ENCODE results near the gene MLN.

DNA sequence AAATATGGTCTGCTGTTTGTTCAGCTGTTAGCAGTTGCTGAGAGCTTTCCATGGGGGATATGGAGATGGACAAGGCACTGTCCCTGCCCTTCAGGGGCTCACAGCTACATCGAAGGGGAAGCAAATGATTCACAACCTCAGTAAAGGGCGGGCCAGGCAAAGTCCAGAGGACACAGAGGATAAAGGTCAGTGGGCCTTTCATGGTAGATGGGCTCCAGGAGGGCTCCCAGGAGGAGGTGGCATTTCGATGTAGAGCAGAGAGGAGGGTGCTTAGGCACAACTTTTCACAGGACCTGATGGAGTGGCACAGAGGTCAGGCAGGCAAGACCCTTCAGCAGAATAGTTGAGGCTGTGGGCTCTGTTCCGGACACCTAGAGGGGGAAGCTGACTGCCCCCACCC, 15.2 kb upstream of the MLN start:
- TF ChIP-seq, protein P1, sequence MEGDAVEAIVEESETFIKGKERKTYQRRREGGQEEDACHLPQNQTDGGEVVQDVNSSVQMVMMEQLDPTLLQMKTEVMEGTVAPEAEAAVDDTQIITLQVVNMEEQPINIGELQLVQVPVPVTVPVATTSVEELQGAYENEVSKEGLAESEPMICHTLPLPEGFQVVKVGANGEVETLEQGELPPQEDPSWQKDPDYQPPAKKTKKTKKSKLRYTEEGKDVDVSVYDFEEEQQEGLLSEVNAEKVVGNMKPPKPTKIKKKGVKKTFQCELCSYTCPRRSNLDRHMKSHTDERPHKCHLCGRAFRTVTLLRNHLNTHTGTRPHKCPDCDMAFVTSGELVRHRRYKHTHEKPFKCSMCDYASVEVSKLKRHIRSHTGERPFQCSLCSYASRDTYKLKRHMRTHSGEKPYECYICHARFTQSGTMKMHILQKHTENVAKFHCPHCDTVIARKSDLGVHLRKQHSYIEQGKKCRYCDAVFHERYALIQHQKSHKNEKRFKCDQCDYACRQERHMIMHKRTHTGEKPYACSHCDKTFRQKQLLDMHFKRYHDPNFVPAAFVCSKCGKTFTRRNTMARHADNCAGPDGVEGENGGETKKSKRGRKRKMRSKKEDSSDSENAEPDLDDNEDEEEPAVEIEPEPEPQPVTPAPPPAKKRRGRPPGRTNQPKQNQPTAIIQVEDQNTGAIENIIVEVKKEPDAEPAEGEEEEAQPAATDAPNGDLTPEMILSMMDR (IDR thresholded peaks at IDR 0.05), result no peak
- TF ChIP-seq POLR2A (IDR thresholded peaks at IDR 0.05), result no peak
